DOHH2 (cell line): Measurements from ENCODE around the gene DNAJB12.
"Not testable (repeated sequence)": the region's sequence is repeated elsewhere in the genome, so short reads cannot be mapped to it uniquely, and the experiment has no call there.

ENCODE experiments used
- EZH2phosphoT487 ChIP-seq: fragments of 200-600 bp; sonication (generic); IDR thresholded peaks from 2 replicates; pipeline ENCODE4 v1.6.1; 2017; ENCODE audit warnings: borderline replicate concordance, mild to moderate bottlenecking, antibody characterized with exemption, low read length, moderate library complexity, mixed read lengths
- TF ChIP-seq, protein P1 (sequence below): fragments of 200-600 bp; sonication (generic); IDR thresholded peaks from one replicate; pipeline ENCODE4 v1.5.1; 2014; ENCODE audit warnings: antibody characterized with exemption, mild to moderate bottlenecking, low read depth, low read length; ENCODE audit not compliant: poor library complexity, severe bottlenecking

DNA sequence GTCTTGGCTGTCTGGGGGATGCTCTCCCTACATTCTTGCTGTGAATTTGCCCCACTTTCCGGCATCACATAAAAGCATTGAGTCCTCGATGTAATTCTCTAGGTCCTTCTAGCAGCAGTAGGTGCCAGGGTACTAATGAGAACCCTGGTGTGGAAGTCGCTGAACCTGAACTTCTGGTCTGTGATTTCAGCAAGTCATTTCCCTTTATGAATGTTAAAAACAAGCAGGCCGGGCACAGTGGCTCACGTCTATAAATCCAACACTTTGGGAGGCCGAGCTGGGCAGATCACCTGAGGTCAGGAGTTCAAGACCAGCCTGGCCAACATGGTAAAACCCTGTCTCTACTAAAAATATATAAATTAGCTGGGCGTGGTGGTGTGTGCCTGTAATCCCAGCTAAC is 30.3 kb upstream of the DNAJB12 start:
- TF ChIP-seq, protein P1, sequence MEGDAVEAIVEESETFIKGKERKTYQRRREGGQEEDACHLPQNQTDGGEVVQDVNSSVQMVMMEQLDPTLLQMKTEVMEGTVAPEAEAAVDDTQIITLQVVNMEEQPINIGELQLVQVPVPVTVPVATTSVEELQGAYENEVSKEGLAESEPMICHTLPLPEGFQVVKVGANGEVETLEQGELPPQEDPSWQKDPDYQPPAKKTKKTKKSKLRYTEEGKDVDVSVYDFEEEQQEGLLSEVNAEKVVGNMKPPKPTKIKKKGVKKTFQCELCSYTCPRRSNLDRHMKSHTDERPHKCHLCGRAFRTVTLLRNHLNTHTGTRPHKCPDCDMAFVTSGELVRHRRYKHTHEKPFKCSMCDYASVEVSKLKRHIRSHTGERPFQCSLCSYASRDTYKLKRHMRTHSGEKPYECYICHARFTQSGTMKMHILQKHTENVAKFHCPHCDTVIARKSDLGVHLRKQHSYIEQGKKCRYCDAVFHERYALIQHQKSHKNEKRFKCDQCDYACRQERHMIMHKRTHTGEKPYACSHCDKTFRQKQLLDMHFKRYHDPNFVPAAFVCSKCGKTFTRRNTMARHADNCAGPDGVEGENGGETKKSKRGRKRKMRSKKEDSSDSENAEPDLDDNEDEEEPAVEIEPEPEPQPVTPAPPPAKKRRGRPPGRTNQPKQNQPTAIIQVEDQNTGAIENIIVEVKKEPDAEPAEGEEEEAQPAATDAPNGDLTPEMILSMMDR, result not testable (repeated sequence)
- TF ChIP-seq EZH2phosphoT487, result not testable (repeated sequence)
